Neural progenitor cell (in vitro differentiated cells): ENCODE measurements around the gene ENDOU. TPM values are rescaled to one million over a fixed set of nuclear protein-coding genes. Genes with fewer than 3 reads are reported as not detected.

Experiments
- DNase-seq: peaks from one replicate; pipeline ENCODE4 v3.0.0-alpha.2; 2016; ENCODE audit warnings: low spot score
- H2AFZ ChIP-seq: fragments of 200-600 bp; sonication (generic); replicated peaks from 2 replicates; pipeline ENCODE4 v1.6.1; 2016; ENCODE audit warnings: antibody characterized with exemption
- H3F3A ChIP-seq: fragments of 200-600 bp; sonication (generic); 2 replicates; pipeline ENCODE4 v1.6.1; 2016; ENCODE audit warnings: antibody characterized with exemption, low read depth
- H3K27ac ChIP-seq: fragments of 200-600 bp; sonication (generic); 2 replicates; pipeline ENCODE4 v1.5.1; 2016; ENCODE audit warnings: mild to moderate bottlenecking
- H3K27me3 ChIP-seq: fragments of 200-600 bp; sonication (generic); 2 replicates; pipeline ENCODE4 v1.6.1; 2016; ENCODE audit warnings: mild to moderate bottlenecking, moderate library complexity
- H3K36me3 ChIP-seq: fragments of 200-600 bp; sonication (generic); 2 replicates; pipeline ENCODE4 v1.5.1; 2016
- H3K4me1 ChIP-seq: fragments of 200-600 bp; sonication (generic); 2 replicates; pipeline ENCODE4 v1.6.1; 2016; ENCODE audit warnings: mixed run types
- H3K4me2 ChIP-seq: fragments of 200-600 bp; sonication (generic); 2 replicates; pipeline ENCODE4 v1.6.1; 2016
- H3K4me3 ChIP-seq: fragments of 200-600 bp; sonication (generic); 2 replicates; pipeline ENCODE4 v1.5.1; 2016
- H3K79me2 ChIP-seq: fragments of 200-600 bp; sonication (generic); 2 replicates; pipeline ENCODE4 v1.6.1; 2016; ENCODE audit warnings: low read depth
- H3K9ac ChIP-seq: fragments of 200-600 bp; sonication (generic); 2 replicates; pipeline ENCODE4 v1.6.1; 2016
- H3K9me3 ChIP-seq: fragments of 200-600 bp; sonication (generic); 2 replicates; pipeline ENCODE4 v1.5.1; 2016; ENCODE audit warnings: low read depth
- H4K20me1 ChIP-seq: fragments of 200-600 bp; sonication (generic); 2 replicates; pipeline ENCODE4 v1.6.1; 2016; ENCODE audit warnings: low read depth
- H3K27ac Mint-ChIP-seq: 3 replicates; pipeline ENCODE4 v1.8.0; 2021; ENCODE audit warnings: mixed read lengths
- H3K27me3 Mint-ChIP-seq: 2 replicates; pipeline ENCODE4 v1.8.0; 2022; ENCODE audit warnings: low read depth, mild to moderate bottlenecking, inconsistent platforms, moderate library complexity, mixed read lengths; ENCODE audit not compliant: insufficient read depth
- H3K36me3 Mint-ChIP-seq: 3 replicates; pipeline ENCODE4 v1.8.0; 2021; ENCODE audit warnings: mixed read lengths
- H3K4me1 Mint-ChIP-seq: 3 replicates; pipeline ENCODE4 v1.8.0; 2021; ENCODE audit warnings: mixed read lengths
- H3K4me3 Mint-ChIP-seq: 3 replicates; pipeline ENCODE4 v1.8.0; 2021; ENCODE audit warnings: mild to moderate bottlenecking, moderate library complexity, mixed read lengths
- H3K9me3 Mint-ChIP-seq: 3 replicates; pipeline ENCODE4 v1.8.0; 2020; ENCODE audit warnings: mixed read lengths
- CTCF ChIP-seq: fragments of 200-600 bp; sonication (generic); IDR thresholded peaks from 2 replicates; pipeline ENCODE4 v1.5.1; 2017; ENCODE audit warnings: antibody characterized with exemption, mild to moderate bottlenecking
- EZH2 ChIP-seq: fragments of 200-600 bp; sonication (generic); IDR thresholded peaks from 2 replicates; pipeline ENCODE4 v1.6.1; 2017; ENCODE audit warnings: antibody characterized with exemption, mild to moderate bottlenecking, moderate library complexity
- EZH2phosphoT487 ChIP-seq: fragments of 200-600 bp; sonication (generic); IDR thresholded peaks from 2 replicates; pipeline ENCODE4 v1.6.1; 2017; ENCODE audit warnings: antibody characterized with exemption
- total RNA-seq: library from RNA; depleted of rRNA; stranded (reverse); fragments of >200 nt; gene quantifications from 2 replicates; pipeline ENCODE4 v1.2.3, GENCODE V29; 2015; ENCODE audit warnings: low replicate concordance

The ENDOU gene
- total RNA-seq, 1 donor from 2014 or later: not detected

- H3K27me3 Mint-ChIP-seq: no peaks in the 10 kb centered on the region
Observed at GRCh38 chr12:47687636-47688035, 37.7 kb downstream of the ENDOU start.

GRCh38 chr12:47686645-47687240, 38.5 kb downstream of the ENDOU start:
- peaks cover 6% of the 10 kb centered on the region for H3F3A ChIP-seq
- no peaks in the 10 kb centered on the region for H3K9me3 ChIP-seq
- H3K4me1 Mint-ChIP-seq: no peaks in the 10 kb centered on the region
- H3K4me1 ChIP-seq: no peaks in the 10 kb centered on the region
- no peak overlapping the region for H3K4me2 ChIP-seq
- no peak overlapping the region for H3K4me3 ChIP-seq
- no peaks in the 10 kb centered on the region for H3K27me3 ChIP-seq
- H3K36me3 ChIP-seq: peaks cover 17% of the 10 kb centered on the region
- TF ChIP-seq EZH2phosphoT487: no peak
- TF ChIP-seq CTCF: peak; percentile 74
- TF ChIP-seq EZH2: no peak
- H3K9ac ChIP-seq: no peak overlapping the region
- H3K27me3 Mint-ChIP-seq: no peaks in the 10 kb centered on the region
- no peak overlapping the region for H3K27ac ChIP-seq
- H3K4me3 Mint-ChIP-seq: no peak overlapping the region
- H3K9me3 Mint-ChIP-seq: no peaks in the 10 kb centered on the region
- H3K36me3 Mint-ChIP-seq: peaks cover 17% of the 10 kb centered on the region
- DNase-seq: peak; percentile 40
- no peaks in the 10 kb centered on the region for H3K79me2 ChIP-seq
- H4K20me1 ChIP-seq: no peaks in the 10 kb centered on the region
- H3K27ac Mint-ChIP-seq: no peak overlapping the region
- no peak overlapping the region for H2AFZ ChIP-seq

More at GRCh38 chr12:47687636-47688035, 37.7 kb downstream of the ENDOU start:
- TF ChIP-seq EZH2: no peak
- TF ChIP-seq EZH2phosphoT487: no peak
- no peak for TF ChIP-seq CTCF
- no peaks in the 10 kb centered on the region for H3K79me2 ChIP-seq
- H3K9me3 Mint-ChIP-seq: peaks cover 4% of the 10 kb centered on the region
- no peak overlapping the region for H2AFZ ChIP-seq
- H3K27ac ChIP-seq: no peak overlapping the region
- H3K9ac ChIP-seq: no peak overlapping the region
- no peak overlapping the region for H3K4me3 ChIP-seq
- peaks cover 25% of the 10 kb centered on the region for H3K36me3 Mint-ChIP-seq
- H3K4me2 ChIP-seq: no peak overlapping the region
- no peak overlapping the region for H3K4me3 Mint-ChIP-seq
- no peaks in the 10 kb centered on the region for H3K4me1 ChIP-seq
- no peak overlapping the region for H3K27ac Mint-ChIP-seq
- H3F3A ChIP-seq: peaks cover 6% of the 10 kb centered on the region
- no peak for DNase-seq
- no peaks in the 10 kb centered on the region for H3K27me3 ChIP-seq
- H4K20me1 ChIP-seq: no peaks in the 10 kb centered on the region
- no peaks in the 10 kb centered on the region for H3K4me1 Mint-ChIP-seq
- no peaks in the 10 kb centered on the region for H3K9me3 ChIP-seq
- H3K36me3 ChIP-seq: peaks cover 12% of the 10 kb centered on the region

- no peaks in the 10 kb centered on the region for H4K20me1 ChIP-seq
- H3K4me3 Mint-ChIP-seq: no peak overlapping the region
- no peaks in the 10 kb centered on the region for H3K27me3 Mint-ChIP-seq
- no peak overlapping the region for H3K27ac Mint-ChIP-seq
- peaks cover 58% of the 10 kb centered on the region for H3K36me3 Mint-ChIP-seq
- no peak overlapping the region for H3K4me2 ChIP-seq
- H3K4me1 Mint-ChIP-seq: no peaks in the 10 kb centered on the region
- no peaks in the 10 kb centered on the region for H3K79me2 ChIP-seq
- no peaks in the 10 kb centered on the region for H3F3A ChIP-seq
- peaks cover 17% of the 10 kb centered on the region for H3K9me3 Mint-ChIP-seq
- H3K9ac ChIP-seq: no peak overlapping the region
- no peaks in the 10 kb centered on the region for H3K9me3 ChIP-seq
- H3K27ac ChIP-seq: no peak overlapping the region
- H3K27me3 ChIP-seq: no peaks in the 10 kb centered on the region
- H3K4me1 ChIP-seq: no peaks in the 10 kb centered on the region
- H3K36me3 ChIP-seq: peaks cover 25% of the 10 kb centered on the region
- H3K4me3 ChIP-seq: no peak overlapping the region
- H2AFZ ChIP-seq: no peak overlapping the region
- no peak for TF ChIP-seq CTCF
- TF ChIP-seq EZH2: no peak
- TF ChIP-seq EZH2phosphoT487: no peak
- DNase-seq: no peak
Observed at GRCh38 chr12:47679785-47680184, 45.5 kb downstream of the ENDOU start.
